ENCODE measurements around the gene POU2AF1. TPM values are rescaled to one million over a fixed set of nuclear protein-coding genes. Genes with fewer than 3 reads are reported as not detected.

Gene POU2AF1
- polyA plus RNA-seq, 2 of the 4 experiments (the other 2 are of a cell fraction), result not detected

DNA sequence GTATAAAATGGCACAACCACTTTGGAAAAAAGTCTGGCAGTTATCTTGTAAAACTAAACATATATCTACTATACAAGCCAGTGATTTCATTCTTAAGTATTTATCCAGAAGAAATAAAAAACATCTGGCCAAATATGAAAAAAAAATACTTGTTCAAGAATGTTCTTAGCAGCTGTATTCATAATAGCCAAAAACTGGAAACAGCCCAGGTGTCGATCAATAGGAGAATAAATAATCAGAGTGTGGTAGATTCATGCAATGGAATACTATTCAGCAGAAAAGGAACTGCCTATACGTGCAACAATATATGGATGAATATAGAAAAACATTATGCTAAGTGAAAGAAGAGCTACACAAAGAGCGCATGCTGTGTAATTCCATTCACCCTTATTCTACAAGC lies 36.7 kb downstream of the POU2AF1 start:
- CTCF ChIA-PET, result no interaction called here
- Histone ChIP-seq H3K4me2 (no peak overlapping the region), H3K9me3 (no peaks in the 10 kb centered on the region), H3K27ac (no peak overlapping the region), H3K4me3 (no peak overlapping the region), H3K4me1 (0 out of 3 replicates have a peak, but pooled peaks cover 8% of the 10 kb centered on the region)
- POLR2A ChIA-PET, result no interaction called here
- FAIRE-seq (no peak), DNase-seq (ENCODE audit: low read depth in 1 of 2, low spot score in 1 of 2) (no peak), ATAC-seq (no peak)
- 89% methylated on average over 3 of the region's 3 CpGs for WGBS (ENCODE audit: missing lambda C conversion rate)
- TF ChIP-seq, protein P1, sequence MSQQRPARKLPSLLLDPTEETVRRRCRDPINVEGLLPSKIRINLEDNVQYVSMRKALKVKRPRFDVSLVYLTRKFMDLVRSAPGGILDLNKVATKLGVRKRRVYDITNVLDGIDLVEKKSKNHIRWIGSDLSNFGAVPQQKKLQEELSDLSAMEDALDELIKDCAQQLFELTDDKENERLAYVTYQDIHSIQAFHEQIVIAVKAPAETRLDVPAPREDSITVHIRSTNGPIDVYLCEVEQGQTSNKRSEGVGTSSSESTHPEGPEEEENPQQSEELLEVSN (IDR thresholded peaks at IDR 0.05; ENCODE audit: borderline replicate concordance, low read depth), result no peak
- no peak for TF ChIP-seq FOXS1 (CRISPR knock-in tag; IDR thresholded peaks at IDR 0.05)
- no peak for TF ChIP-seq EHMT2 (IDR thresholded peaks at IDR 0.05; ENCODE audit: low read depth)
- TF ChIP-seq, protein P2, sequence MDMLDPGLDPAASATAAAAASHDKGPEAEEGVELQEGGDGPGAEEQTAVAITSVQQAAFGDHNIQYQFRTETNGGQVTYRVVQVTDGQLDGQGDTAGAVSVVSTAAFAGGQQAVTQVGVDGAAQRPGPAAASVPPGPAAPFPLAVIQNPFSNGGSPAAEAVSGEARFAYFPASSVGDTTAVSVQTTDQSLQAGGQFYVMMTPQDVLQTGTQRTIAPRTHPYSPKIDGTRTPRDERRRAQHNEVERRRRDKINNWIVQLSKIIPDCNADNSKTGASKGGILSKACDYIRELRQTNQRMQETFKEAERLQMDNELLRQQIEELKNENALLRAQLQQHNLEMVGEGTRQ (IDR thresholded peaks at IDR 0.05), result no peak

DNA sequence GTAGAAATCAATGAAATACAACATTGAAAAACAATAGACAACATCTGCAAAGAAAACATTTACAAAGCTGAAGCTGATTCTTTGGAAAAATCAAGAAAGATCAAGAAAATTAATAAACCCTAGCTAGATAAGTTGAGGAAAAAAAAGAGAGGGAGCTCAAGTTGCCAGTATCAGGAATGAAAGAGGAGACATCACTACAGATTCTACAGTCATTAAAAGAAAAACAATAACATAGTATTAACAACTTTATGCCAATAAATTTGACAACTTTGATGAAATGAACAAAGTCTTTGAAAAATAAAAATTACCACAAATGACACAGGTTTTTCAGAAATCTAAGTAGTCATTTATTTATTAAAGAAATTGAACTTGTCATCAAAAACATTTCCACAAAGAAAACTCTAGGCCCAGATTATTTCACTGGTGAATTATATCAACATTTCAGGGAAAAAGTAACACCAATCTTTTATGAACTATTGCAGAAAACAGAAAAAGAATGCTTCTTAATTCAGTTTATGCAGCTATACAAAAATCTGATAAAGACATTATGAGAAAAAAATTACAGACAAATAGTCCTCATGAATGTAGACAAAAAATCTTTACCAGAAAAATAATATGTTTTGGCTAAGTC lies 39.2 kb downstream of the POU2AF1 start:
- ChIA-PET CTCF (no interaction called here), POLR2A (no interaction called here)
- no peaks in the 10 kb centered on the region for H3K9me3 ChIP-seq
- H3K4me1 ChIP-seq, result peaks cover 19% of the 10 kb centered on the region
- H3K4me2 ChIP-seq, result no peak overlapping the region
- TF ChIP-seq CBX2 (IDR thresholded peaks at IDR 0.05; ENCODE audit: borderline replicate concordance, low read depth) (no peak), ZNF302 (CRISPR knock-in tag; IDR thresholded peaks at IDR 0.05) (no peak), KDM1A (IDR thresholded peaks at IDR 0.05; ENCODE audit: low read depth) (no peak), RFX5 (IDR thresholded peaks at IDR 0.05) (no peak), CHD2 (IDR thresholded peaks at IDR 0.05; ENCODE audit: low read length, partially characterized antibody) (no peak), RARB (CRISPR knock-in tag; IDR thresholded peaks at IDR 0.05) (no peak), TP53 (CRISPR knock-in tag; IDR thresholded peaks at IDR 0.05) (no peak), NFE2L2 (conservative IDR thresholded peaks at IDR 0.05; ENCODE audit: low read length) (no peak), RCOR1 (IDR thresholded peaks at IDR 0.05; ENCODE audit: low read depth, low read length) (no peak), MYC (IDR thresholded peaks at IDR 0.05; ENCODE audit: borderline replicate concordance, low read length) (no peak), NPAS2 (CRISPR knock-in tag; IDR thresholded peaks at IDR 0.05; ENCODE audit: borderline replicate concordance) (no peak), ZC3H11A (IDR thresholded peaks at IDR 0.05) (no peak), FOSB (CRISPR knock-in tag; IDR thresholded peaks at IDR 0.05) (no peak)
- TF ChIP-seq, protein P1 (IDR thresholded peaks at IDR 0.05; ENCODE audit: borderline replicate concordance, low read depth), result no peak
- TF ChIP-seq, protein P2 (IDR thresholded peaks at IDR 0.05), result no peak
- TF ChIP-seq, protein P3, sequence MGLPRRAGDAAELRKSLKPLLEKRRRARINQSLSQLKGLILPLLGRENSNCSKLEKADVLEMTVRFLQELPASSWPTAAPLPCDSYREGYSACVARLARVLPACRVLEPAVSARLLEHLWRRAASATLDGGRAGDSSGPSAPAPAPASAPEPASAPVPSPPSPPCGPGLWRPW (IDR thresholded peaks at IDR 0.05), result no peak
- TF ChIP-seq, protein P4, sequence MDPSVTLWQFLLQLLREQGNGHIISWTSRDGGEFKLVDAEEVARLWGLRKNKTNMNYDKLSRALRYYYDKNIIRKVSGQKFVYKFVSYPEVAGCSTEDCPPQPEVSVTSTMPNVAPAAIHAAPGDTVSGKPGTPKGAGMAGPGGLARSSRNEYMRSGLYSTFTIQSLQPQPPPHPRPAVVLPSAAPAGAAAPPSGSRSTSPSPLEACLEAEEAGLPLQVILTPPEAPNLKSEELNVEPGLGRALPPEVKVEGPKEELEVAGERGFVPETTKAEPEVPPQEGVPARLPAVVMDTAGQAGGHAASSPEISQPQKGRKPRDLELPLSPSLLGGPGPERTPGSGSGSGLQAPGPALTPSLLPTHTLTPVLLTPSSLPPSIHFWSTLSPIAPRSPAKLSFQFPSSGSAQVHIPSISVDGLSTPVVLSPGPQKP (IDR thresholded peaks at IDR 0.05; ENCODE audit: low read depth, low read length), result no peak
- TF ChIP-seq, protein P5, sequence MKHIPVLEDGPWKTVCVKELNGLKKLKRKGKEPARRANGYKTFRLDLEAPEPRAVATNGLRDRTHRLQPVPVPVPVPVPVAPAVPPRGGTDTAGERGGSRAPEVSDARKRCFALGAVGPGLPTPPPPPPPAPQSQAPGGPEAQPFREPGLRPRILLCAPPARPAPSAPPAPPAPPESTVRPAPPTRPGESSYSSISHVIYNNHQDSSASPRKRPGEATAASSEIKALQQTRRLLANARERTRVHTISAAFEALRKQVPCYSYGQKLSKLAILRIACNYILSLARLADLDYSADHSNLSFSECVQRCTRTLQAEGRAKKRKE (CRISPR knock-in tag; IDR thresholded peaks at IDR 0.05; ENCODE audit: low read depth), result no peak
- TF ChIP-seq, protein P6, sequence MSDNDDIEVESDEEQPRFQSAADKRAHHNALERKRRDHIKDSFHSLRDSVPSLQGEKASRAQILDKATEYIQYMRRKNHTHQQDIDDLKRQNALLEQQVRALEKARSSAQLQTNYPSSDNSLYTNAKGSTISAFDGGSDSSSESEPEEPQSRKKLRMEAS (IDR thresholded peaks at IDR 0.05), result no peak
- ATAC-seq, result no peak
- H3K4me3 ChIP-seq, result no peak overlapping the region
- no peak overlapping the region for H3K27ac ChIP-seq
- no peak for FAIRE-seq
- DNase-seq (ENCODE audit: low read depth in 1 of 2, low spot score in 1 of 2), result no peak
